K562 (cell line): ENCODE measurements around the gene CD44. TPM values are rescaled to one million over a fixed set of nuclear protein-coding genes. Genes with fewer than 3 reads are reported as not detected.

Source experiments
- ATAC-seq: fragments of 200-7000 bp; cut with Tn5 transposase; 3 replicates; pipeline ENCODE4 v1.9.1; 2020; ENCODE audit warnings: moderate library complexity
- BruUV-seq: library from RNA; stranded (reverse); fragments of 400-500 nt; replicated peaks from 2 replicates; lab custom pipeline; 2021; lab: Mats Ljungman, UMichigan
- CTCF ChIA-PET: fragments of 300-600 bp; formaldehyde crosslinking; extraction: SDS; loops from one replicate; lab custom pipeline; 2021; ENCODE audit warnings: low intra/inter-chr PET ratio; lab: Yijun Ruan, JAX
- POLR2A ChIA-PET: fragments of 300-600, 350-650 bp; sonication (Branson Sonifier 250); formaldehyde crosslinking; extraction: SDS; loops from one replicate; lab custom pipeline; 2021; ENCODE audit warnings: antibody characterized with exemption, inconsistent platforms; lab: Yijun Ruan, JAX
- DNase-seq, 4 experiments: peaks; one replicate each; pipeline versions ENCODE4 v3.0.0 to v3.0.0-alpha.2; 2011 to 2018; ENCODE audit warnings: low spot score in 3 of 4, mixed read lengths in 3 of 4; ENCODE audit errors: extremely low read depth in 1 of 4
- FAIRE-seq: peaks from 2 replicates; lab custom pipeline; 2011; peaks lifted over from hg19 to GRCh38; lab: Jason Lieb, UNC
- H2AFZ ChIP-seq: 2 replicates; pipeline ENCODE4 v1.6.0; 2011; ENCODE audit warnings: low read depth, low read length, control low read depth, inconsistent platforms
- H3K27ac ChIP-seq: fragments of 200-600 bp; 3 replicates; pipeline ENCODE4 v1.8.0; 2011; ENCODE audit warnings: low read depth, mild to moderate bottlenecking, control low read depth, inconsistent platforms, low read length, moderate library complexity, mixed read lengths; ENCODE audit errors: extremely low read depth
- H3K27me3 ChIP-seq, 2 experiments: fragments of 300-600 bp in 1 of 2; 2 replicates in 1 of 2; 3 replicates in 1 of 2; pipeline versions ENCODE4 v1.6.0 to v1.8.0; 2011; ENCODE audit warnings: inconsistent platforms in 2 of 2, low read length in 2 of 2, mild to moderate bottlenecking in 1 of 2, mixed read lengths in 1 of 2, moderate library complexity in 1 of 2; ENCODE audit not compliant: control insufficient read depth in 2 of 2, insufficient read depth in 2 of 2
- H3K36me3 ChIP-seq: fragments of 300-600 bp; 3 replicates; pipeline ENCODE4 v1.8.0; 2011; ENCODE audit warnings: mild to moderate bottlenecking, low read length, inconsistent platforms; ENCODE audit not compliant: control insufficient read depth, insufficient read depth
- H3K4me1 ChIP-seq, 2 experiments: fragments of 200-600 bp in 1 of 2; replicated peaks in 1 of 2; 2 replicates in 1 of 2; 3 replicates in 1 of 2; pipeline versions ENCODE4 v1.5.1 to v1.8.0; 2011; ENCODE audit warnings: inconsistent platforms in 2 of 2, low read length in 2 of 2, mild to moderate bottlenecking in 1 of 2, mixed read lengths in 1 of 2, moderate library complexity in 1 of 2; ENCODE audit not compliant: control insufficient read depth in 2 of 2, insufficient read depth in 2 of 2
- H3K4me2 ChIP-seq: 2 replicates; pipeline ENCODE4 v1.6.1; 2011; ENCODE audit warnings: low read length, control low read depth, inconsistent platforms, mixed read lengths; ENCODE audit not compliant: insufficient read depth
- H3K4me3 ChIP-seq: fragments of 200-600 bp; sonication (generic), shearing (Covaris generic); 2 replicates; pipeline ENCODE4 v1.5.1; 2016; ENCODE audit warnings: control low read depth, inconsistent platforms
- H3K79me2 ChIP-seq: fragments of 200-600 bp; 3 replicates; pipeline ENCODE4 v1.8.0; 2011; ENCODE audit warnings: low read length, inconsistent platforms; ENCODE audit not compliant: control insufficient read depth, insufficient read depth
- H3K9ac ChIP-seq, 2 experiments: 2 replicates each; pipeline versions ENCODE4 v1.6.0 to v1.6.1; 2011; ENCODE audit warnings: low read depth in 2 of 2, low read length in 2 of 2, control low read depth in 1 of 2, inconsistent platforms in 1 of 2, mild to moderate bottlenecking in 1 of 2, mixed read lengths in 1 of 2; ENCODE audit not compliant: insufficient read depth in 1 of 2
- H3K9me1 ChIP-seq: one replicate; pipeline ENCODE4 v1.6.0; 2011; ENCODE audit warnings: inconsistent platforms, mild to moderate bottlenecking, low read length, moderate library complexity; ENCODE audit not compliant: control insufficient read depth, insufficient read depth
- H3K9me3 ChIP-seq: replicated peaks from 2 replicates; pipeline ENCODE4 v1.5.1; 2011; ENCODE audit warnings: low read depth, low read length, inconsistent platforms; ENCODE audit not compliant: control insufficient read depth, insufficient read depth
- H4K20me1 ChIP-seq: replicated peaks from 2 replicates; pipeline ENCODE4 v1.6.1; 2011; ENCODE audit warnings: low read length, inconsistent platforms, mixed read lengths; ENCODE audit not compliant: control insufficient read depth, insufficient read depth
- BRCA1 ChIP-seq, 2 experiments: fragments of 450-650 bp in 1 of 2; sonication (generic) in 1 of 2; formaldehyde crosslinking in 1 of 2; IDR thresholded peaks; 2 replicates each; pipeline versions ENCODE4 v1.5.0 to v1.6.1; 2017 to 2020; ENCODE audit warnings: mild to moderate bottlenecking in 1 of 2, missing genetic modification reagents in 1 of 2
- CXXC5 ChIP-seq: fragments of 250-450 bp; sonication (Bioruptor Pico); IDR thresholded peaks from 2 replicates; pipeline ENCODE4 v1.8.0; 2022; ENCODE audit warnings: inconsistent platforms, mild to moderate bottlenecking, moderate library complexity
- FOXJ3 ChIP-seq: sonication (generic); formaldehyde crosslinking; IDR thresholded peaks from 2 replicates; pipeline ENCODE4 v1.4.0; 2020; ENCODE audit warnings: mild to moderate bottlenecking, missing genetic modification reagents
- KLF13 ChIP-seq: fragments of 450-650 bp; IDR thresholded peaks from 2 replicates; pipeline ENCODE4 v1.6.1; 2016; ENCODE audit warnings: missing genetic modification characterization, low read depth, mild to moderate bottlenecking, missing compliant biosample characterization, moderate library complexity, borderline replicate concordance
- LEF1 ChIP-seq: fragments of 450-650 bp; IDR thresholded peaks from 2 replicates; pipeline ENCODE4 v1.6.1; 2016; ENCODE audit warnings: mild to moderate bottlenecking
- MBD1 ChIP-seq: fragments of 250-450 bp; sonication (Bioruptor Pico); IDR thresholded peaks from 2 replicates; pipeline ENCODE4 v1.8.0; 2022; ENCODE audit warnings: inconsistent platforms
- TFAM ChIP-seq: fragments of 250-450 bp; sonication (Bioruptor Pico); conservative IDR thresholded peaks from 2 replicates; pipeline ENCODE4 v1.5.0; 2021; ENCODE audit warnings: mild to moderate bottlenecking, moderate library complexity
- THAP7 ChIP-seq: fragments of 250-450 bp; sonication (Bioruptor Pico); IDR thresholded peaks from 2 replicates; pipeline ENCODE4 v1.5.0; 2021
- ZNF589 ChIP-seq: fragments of 200-800 bp; sonication (Bioruptor generic); IDR thresholded peaks from 2 replicates; pipeline ENCODE4 v1.6.1; 2016; ENCODE audit warnings: low read depth, missing genetic modification characterization, missing compliant biosample characterization
- WGBS: fragments of 100-300 bp; shearing (Covaris generic); methylation state at CpG from one replicate; pipeline ENCODE4 v1.1.6; 2016; ENCODE audit warnings: low coverage, mixed read lengths; ENCODE audit not compliant: insufficient coverage; ENCODE audit errors: missing lambda C conversion rate; 5-methylcytosine and 5-hydroxymethylcytosine counted together
- in situ Hi-C: fragments of 300-500 bp; cut with MboI; formaldehyde crosslinking; loops from 4 replicates; pipeline ENCODE4 v1.15.0; 2018; ENCODE audit warnings: inconsistent platforms, mixed read lengths
- intact Hi-C: fragments of 100-400 bp; cut with micrococcal nuclease; formaldehyde crosslinking; loops from 2 replicates; pipeline ENCODE4 v1.14.2; 2022
- polyA plus RNA-seq, 8 experiments: library from polyadenylated mRNA; depleted of rRNA in 4 of 8; stranded (reverse) in 5 of 8; unstranded in 3 of 8; fragments of >200 nt; fragmentation: Nextera tagmentation in 2 of 8; fragmentation: Illumina TruSeq in 1 of 8; extraction: Ambion mirVana in 2 of 8; extraction: Trizol in 1 of 8; gene quantifications; 2 replicates each; pipeline versions ENCODE4 v1.2.1 to v1.2.3, GENCODE V29; 2011 to 2014; ENCODE audit warnings: inconsistent platforms in 1 of 8, missing spikeins in 1 of 8
- total RNA-seq, 7 experiments: library from RNA; depleted of rRNA in 6 of 7; stranded (reverse); fragments of >200 nt in 6 of 7; fragmentation: Illumina TruSeq in 2 of 7; extraction: Trizol in 2 of 7; gene quantifications; 2 replicates each; pipeline versions ENCODE4 v1.2.1 to v1.2.3, GENCODE V29; 2011 to 2021; ENCODE audit warnings: low replicate concordance in 1 of 7
- TF ChIP-seq, protein P1 (sequence below): fragments of 450-650 bp; formaldehyde crosslinking; IDR thresholded peaks from 2 replicates; pipeline ENCODE4 v1.4.0; 2020; ENCODE audit warnings: mild to moderate bottlenecking, moderate library complexity
- TF ChIP-seq, protein P2 (sequence below): sonication (generic); formaldehyde crosslinking; IDR thresholded peaks from 2 replicates; pipeline ENCODE4 v1.8.0; 2023; ENCODE audit warnings: missing genetic modification reagents, mild to moderate bottlenecking, borderline replicate concordance

The CD44 gene
- total and polyA plus RNA-seq, 9 of the 15 experiments (the other 6 are each of a cell fraction or from before 2014, with no cell fraction given), result 1.2 to 13.9 (median 3.0) TPM

DNA sequence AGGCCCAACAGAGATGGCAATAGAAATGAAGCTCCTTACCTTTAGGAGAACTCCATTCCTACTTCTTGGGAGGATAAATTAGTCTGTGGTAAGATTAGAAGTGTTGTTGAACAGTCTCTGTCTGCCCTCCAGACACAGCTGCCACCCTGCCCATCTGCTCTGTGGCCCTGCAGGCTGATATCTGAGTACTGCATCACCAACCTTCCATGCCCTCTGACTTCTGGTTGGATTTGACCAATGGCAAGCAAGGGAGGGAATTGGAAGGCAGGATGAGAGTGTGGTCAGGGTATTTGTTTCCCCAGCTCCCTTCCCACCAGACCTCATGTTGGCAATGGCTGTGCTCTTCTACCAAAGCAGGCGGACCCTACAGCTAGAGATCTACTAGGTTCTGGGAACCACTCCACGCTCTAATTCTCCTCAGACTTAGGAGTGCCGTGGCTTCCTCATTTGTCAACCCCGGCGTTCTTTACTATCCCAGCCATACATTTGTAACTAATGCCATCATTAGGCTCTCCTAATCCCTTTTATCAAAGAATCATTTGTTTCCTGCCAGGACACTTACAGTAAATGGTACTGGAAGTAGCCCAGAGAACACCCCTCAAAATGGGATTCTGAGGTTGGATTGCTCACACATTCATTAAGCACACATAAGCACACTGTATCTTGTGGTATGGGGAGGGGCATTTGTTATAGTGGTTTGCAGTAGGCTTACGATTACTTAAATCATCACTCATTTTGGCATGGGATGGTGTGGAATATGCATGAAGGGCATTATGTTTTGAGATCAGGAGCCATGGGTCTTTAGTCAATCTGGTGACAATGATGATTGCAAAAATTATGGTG is 35.4 kb upstream of the CD44 start:
- no peaks in the 10 kb centered on the region for H4K20me1 ChIP-seq
- no peak overlapping the region for H3K4me3 ChIP-seq
- H3K9ac ChIP-seq, result no peak overlapping the region
- no peaks in the 10 kb centered on the region; a peak in 1 of 5 replicates for H3K27me3 ChIP-seq
- 9% methylated on average over 6 of the region's 6 CpGs for WGBS
- no peaks in the 10 kb centered on the region for H3K9me1 ChIP-seq
- DNase-seq (no peak), ATAC-seq (no peak), FAIRE-seq (no peak)
- in situ Hi-C loops, result no loop called here
- CTCF ChIA-PET, result no interaction called here
- H3K79me2 ChIP-seq, result no peaks in the 10 kb centered on the region
- no TSS peak for BruUV-seq
- no peaks in the 10 kb centered on the region for H3K36me3 ChIP-seq
- no peak overlapping the region for H3K4me2 ChIP-seq
- no peaks in the 10 kb centered on the region for H3K9me3 ChIP-seq
- no peak overlapping the region for H3K27ac ChIP-seq
- peaks cover 0 to 7% of the 10 kb centered on the region in 2 experiments; a peak in 3 of 5 replicates for H3K4me1 ChIP-seq
- intact Hi-C loops, result no loop called here
- POLR2A ChIA-PET, result interaction anchor here (0.7 kb wide), 1 partner anchor 55 kb away, joined by 3 read pairs; no protein-coding TSS in a partner anchor
- H2AFZ ChIP-seq, result no peak overlapping the region
- TF ChIP-seq BRCA1 (IDR thresholded peaks at IDR 0.05) (no peak), BRCA1 (CRISPR knock-in tag; IDR thresholded peaks at IDR 0.05) (no peak), CXXC5 (CRISPR knock-in tag) (no peak), LEF1 (no peak), TFAM (no peak), MBD1 (CRISPR knock-in tag) (no peak), KLF13 (tag) (no peak), THAP7 (CRISPR knock-in tag) (no peak), ZNF589 (CRISPR knock-in tag) (no peak), FOXJ3 (CRISPR knock-in tag) (no peak)
- TF ChIP-seq, protein P1, sequence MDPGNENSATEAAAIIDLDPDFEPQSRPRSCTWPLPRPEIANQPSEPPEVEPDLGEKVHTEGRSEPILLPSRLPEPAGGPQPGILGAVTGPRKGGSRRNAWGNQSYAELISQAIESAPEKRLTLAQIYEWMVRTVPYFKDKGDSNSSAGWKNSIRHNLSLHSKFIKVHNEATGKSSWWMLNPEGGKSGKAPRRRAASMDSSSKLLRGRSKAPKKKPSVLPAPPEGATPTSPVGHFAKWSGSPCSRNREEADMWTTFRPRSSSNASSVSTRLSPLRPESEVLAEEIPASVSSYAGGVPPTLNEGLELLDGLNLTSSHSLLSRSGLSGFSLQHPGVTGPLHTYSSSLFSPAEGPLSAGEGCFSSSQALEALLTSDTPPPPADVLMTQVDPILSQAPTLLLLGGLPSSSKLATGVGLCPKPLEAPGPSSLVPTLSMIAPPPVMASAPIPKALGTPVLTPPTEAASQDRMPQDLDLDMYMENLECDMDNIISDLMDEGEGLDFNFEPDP (CRISPR knock-in tag), result no peak
- TF ChIP-seq, protein P2, sequence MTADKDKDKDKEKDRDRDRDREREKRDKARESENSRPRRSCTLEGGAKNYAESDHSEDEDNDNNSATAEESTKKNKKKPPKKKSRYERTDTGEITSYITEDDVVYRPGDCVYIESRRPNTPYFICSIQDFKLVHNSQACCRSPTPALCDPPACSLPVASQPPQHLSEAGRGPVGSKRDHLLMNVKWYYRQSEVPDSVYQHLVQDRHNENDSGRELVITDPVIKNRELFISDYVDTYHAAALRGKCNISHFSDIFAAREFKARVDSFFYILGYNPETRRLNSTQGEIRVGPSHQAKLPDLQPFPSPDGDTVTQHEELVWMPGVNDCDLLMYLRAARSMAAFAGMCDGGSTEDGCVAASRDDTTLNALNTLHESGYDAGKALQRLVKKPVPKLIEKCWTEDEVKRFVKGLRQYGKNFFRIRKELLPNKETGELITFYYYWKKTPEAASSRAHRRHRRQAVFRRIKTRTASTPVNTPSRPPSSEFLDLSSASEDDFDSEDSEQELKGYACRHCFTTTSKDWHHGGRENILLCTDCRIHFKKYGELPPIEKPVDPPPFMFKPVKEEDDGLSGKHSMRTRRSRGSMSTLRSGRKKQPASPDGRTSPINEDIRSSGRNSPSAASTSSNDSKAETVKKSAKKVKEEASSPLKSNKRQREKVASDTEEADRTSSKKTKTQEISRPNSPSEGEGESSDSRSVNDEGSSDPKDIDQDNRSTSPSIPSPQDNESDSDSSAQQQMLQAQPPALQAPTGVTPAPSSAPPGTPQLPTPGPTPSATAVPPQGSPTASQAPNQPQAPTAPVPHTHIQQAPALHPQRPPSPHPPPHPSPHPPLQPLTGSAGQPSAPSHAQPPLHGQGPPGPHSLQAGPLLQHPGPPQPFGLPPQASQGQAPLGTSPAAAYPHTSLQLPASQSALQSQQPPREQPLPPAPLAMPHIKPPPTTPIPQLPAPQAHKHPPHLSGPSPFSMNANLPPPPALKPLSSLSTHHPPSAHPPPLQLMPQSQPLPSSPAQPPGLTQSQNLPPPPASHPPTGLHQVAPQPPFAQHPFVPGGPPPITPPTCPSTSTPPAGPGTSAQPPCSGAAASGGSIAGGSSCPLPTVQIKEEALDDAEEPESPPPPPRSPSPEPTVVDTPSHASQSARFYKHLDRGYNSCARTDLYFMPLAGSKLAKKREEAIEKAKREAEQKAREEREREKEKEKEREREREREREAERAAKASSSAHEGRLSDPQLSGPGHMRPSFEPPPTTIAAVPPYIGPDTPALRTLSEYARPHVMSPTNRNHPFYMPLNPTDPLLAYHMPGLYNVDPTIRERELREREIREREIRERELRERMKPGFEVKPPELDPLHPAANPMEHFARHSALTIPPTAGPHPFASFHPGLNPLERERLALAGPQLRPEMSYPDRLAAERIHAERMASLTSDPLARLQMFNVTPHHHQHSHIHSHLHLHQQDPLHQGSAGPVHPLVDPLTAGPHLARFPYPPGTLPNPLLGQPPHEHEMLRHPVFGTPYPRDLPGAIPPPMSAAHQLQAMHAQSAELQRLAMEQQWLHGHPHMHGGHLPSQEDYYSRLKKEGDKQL (CRISPR knock-in tag), result no peak
